Esophagus squamous epithelium (tissue), 5 donors: Measurements from ENCODE around the gene LIMCH1. TPM values are rescaled to one million over a fixed set of nuclear protein-coding genes. Genes with fewer than 3 reads are reported as not detected.

ENCODE experiments used
- DNase-seq: peaks from one replicate; lab custom pipeline; 2025; lab: John Stamatoyannopoulos, UW
- H3K27ac ChIP-seq, 4 donors: fragments of 200-600 bp; sonication (generic); one replicate each; pipeline ENCODE4 v1.5.1; 2016 to 2019; ENCODE audit warnings: mild to moderate bottlenecking in 1 of 4
- H3K27me3 ChIP-seq, 4 donors: fragments of 200-600 bp; sonication (generic); 1 replicate in 3 of 4; 2 replicates in 1 of 4; pipeline versions ENCODE4 v1.5.1 to v1.6.0; 2017 to 2021; ENCODE audit warnings: antibody characterized with exemption in 1 of 4
- H3K36me3 ChIP-seq, 3 donors: fragments of 200-600 bp; sonication (generic); one replicate each; pipeline ENCODE4 v1.5.1; 2016 to 2019
- H3K4me1 ChIP-seq, 3 donors: fragments of 200-600 bp; sonication (generic); one replicate each; pipeline ENCODE4 v1.5.1; 2017 to 2019
- H3K4me3 ChIP-seq, 4 donors: fragments of 200-600 bp; sonication (generic); 1 replicate in 3 of 4; 2 replicates in 1 of 4; pipeline ENCODE4 v1.5.1; 2016 to 2019; ENCODE audit warnings: mild to moderate bottlenecking in 2 of 4, moderate library complexity in 1 of 4
- H3K9me3 ChIP-seq, 3 donors: fragments of 200-600 bp; sonication (generic); one replicate each; pipeline ENCODE4 v1.5.1; 2016 to 2019
- POLR2A ChIP-seq, 4 donors: fragments of 450-650 bp; IDR thresholded peaks; one replicate each; pipeline ENCODE4 v1.6.1; 2017; ENCODE audit warnings: antibody characterized with exemption in 4 of 4, mild to moderate bottlenecking in 4 of 4, moderate library complexity in 3 of 4
- WGBS, 2 donors: methylation state at CpG; one replicate each; pipeline ENCODE4 v1.1.5; 2018; 5-methylcytosine and 5-hydroxymethylcytosine counted together
- intact Hi-C: fragments of 100-400 bp; cut with DNase I; formaldehyde crosslinking; loops from one replicate; pipeline ENCODE4 v1.15.0; 2022
- total RNA-seq, 4 donors: library from RNA; depleted of rRNA; stranded (reverse); fragments of >200 nt; gene quantifications; one replicate each; pipeline ENCODE4 v1.1.0, GENCODE V29; 2016
- TF ChIP-seq, protein P1 (sequence below), 6 experiments: fragments of 450-650 bp in 4 of 6; fragments of 200-600 bp in 2 of 6; sonication (generic) in 2 of 6; IDR thresholded peaks; one replicate each; pipeline ENCODE4 v1.5.1; 2016 to 2019; ENCODE audit warnings: antibody characterized with exemption in 6 of 6, mild to moderate bottlenecking in 4 of 6, moderate library complexity in 4 of 6
- donor health status: DM: yes; HTN: yes; CAD: no.

Gene LIMCH1
- total RNA-seq, 4 donors from 2014 or later = 9.8 to 19.1 (median 13.1) TPM

- intact Hi-C loops = no loop called here
- no peak for TF ChIP-seq POLR2A (IDR thresholded peaks at IDR 0.05)
- TF ChIP-seq, protein P1, sequence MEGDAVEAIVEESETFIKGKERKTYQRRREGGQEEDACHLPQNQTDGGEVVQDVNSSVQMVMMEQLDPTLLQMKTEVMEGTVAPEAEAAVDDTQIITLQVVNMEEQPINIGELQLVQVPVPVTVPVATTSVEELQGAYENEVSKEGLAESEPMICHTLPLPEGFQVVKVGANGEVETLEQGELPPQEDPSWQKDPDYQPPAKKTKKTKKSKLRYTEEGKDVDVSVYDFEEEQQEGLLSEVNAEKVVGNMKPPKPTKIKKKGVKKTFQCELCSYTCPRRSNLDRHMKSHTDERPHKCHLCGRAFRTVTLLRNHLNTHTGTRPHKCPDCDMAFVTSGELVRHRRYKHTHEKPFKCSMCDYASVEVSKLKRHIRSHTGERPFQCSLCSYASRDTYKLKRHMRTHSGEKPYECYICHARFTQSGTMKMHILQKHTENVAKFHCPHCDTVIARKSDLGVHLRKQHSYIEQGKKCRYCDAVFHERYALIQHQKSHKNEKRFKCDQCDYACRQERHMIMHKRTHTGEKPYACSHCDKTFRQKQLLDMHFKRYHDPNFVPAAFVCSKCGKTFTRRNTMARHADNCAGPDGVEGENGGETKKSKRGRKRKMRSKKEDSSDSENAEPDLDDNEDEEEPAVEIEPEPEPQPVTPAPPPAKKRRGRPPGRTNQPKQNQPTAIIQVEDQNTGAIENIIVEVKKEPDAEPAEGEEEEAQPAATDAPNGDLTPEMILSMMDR (IDR thresholded peaks at IDR 0.05) = no peak
- H3K4me3 ChIP-seq = no peak overlapping the region
- no peaks in the 10 kb centered on the region for H3K9me3 ChIP-seq
- H3K4me1 ChIP-seq = peaks cover 0 to 5% (median 0%) of the 10 kb centered on the region in 3 donors
- WGBS, 2 donors = 73 to 89% methylated on average over 1 of the region's 1 CpG
- no peaks in the 10 kb centered on the region for H3K27me3 ChIP-seq
- peaks cover 0 to under 1% (median 0%) of the 10 kb centered on the region in 3 donors for H3K36me3 ChIP-seq
- no peak for DNase-seq
- H3K27ac ChIP-seq = no peak overlapping the region
Measured at GRCh38 chr4:41652971-41653370, 115.0 kb downstream of the LIMCH1 start.

DNA sequence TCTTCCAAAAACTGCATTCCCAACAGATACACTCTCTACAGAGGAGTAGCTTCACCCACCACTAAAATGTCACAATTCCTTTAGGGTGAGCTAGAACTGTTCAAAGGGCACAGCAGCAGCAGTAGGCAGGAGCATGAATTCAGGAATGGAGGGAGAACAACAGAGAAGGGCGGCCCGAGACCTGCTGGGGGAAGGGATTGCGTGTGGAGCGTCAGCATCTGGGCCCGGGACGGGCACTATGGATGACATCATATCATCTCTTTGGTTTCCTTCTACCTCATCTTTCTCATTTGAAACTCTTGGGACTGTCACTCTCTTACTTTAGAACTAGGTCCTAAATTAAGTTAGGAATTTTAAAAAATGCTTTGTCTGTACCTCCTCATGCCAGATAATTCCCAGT is 115.6 kb downstream of the LIMCH1 start:
- Histone ChIP-seq H3K27ac (no peak overlapping the region), H3K4me3 (no peak overlapping the region), H3K36me3 (no peaks in the 10 kb centered on the region), H3K4me1 (peaks cover 0 to 5% (median 0%) of the 10 kb centered on the region in 3 donors), H3K27me3 (no peaks in the 10 kb centered on the region), H3K9me3 (no peaks in the 10 kb centered on the region)
- intact Hi-C loops = no loop called here
- TF ChIP-seq, protein P1 (IDR thresholded peaks at IDR 0.05) = no peak
- no peak for TF ChIP-seq POLR2A (IDR thresholded peaks at IDR 0.05)
- WGBS, 2 donors = 91 to 94% methylated on average over 6 of the region's 6 CpGs
- DNase-seq = no peak

DNA sequence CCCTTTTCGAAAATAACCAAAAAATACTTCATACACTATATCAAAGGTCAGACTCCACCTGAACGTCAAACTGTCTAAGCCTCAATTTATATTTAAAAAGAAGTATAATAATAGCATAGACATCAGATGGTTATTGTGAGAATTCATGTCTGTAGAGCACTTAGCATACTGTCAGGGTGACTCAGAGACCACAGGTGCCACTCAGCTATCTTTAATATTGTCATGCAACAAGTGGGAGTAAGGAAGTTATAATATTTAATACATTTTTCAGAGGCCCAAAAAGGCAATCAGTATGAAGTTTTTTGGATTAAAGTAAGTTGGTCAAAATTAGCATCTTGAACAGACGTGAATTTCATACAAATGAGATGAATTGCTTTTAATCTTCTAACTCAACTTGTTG is 117.2 kb downstream of the LIMCH1 start:
- intact Hi-C loops = no loop called here
- H3K27ac ChIP-seq = no peak overlapping the region
- no peak overlapping the region for H3K4me3 ChIP-seq
- peaks cover 0 to 5% (median 0%) of the 10 kb centered on the region in 3 donors for H3K4me1 ChIP-seq
- TF ChIP-seq, protein P1 (IDR thresholded peaks at IDR 0.05) = no peak
- H3K9me3 ChIP-seq = no peaks in the 10 kb centered on the region
- DNase-seq = no peak
- WGBS, 2 donors = 74 to 91% methylated on average over 3 of the region's 3 CpGs
- H3K27me3 ChIP-seq = no peaks in the 10 kb centered on the region
- no peaks in the 10 kb centered on the region for H3K36me3 ChIP-seq

GRCh38 chr4:41656106-41656505 is 118.1 kb downstream of the LIMCH1 start:
- H3K4me3 ChIP-seq = no peak overlapping the region
- TF ChIP-seq POLR2A (IDR thresholded peaks at IDR 0.05) = no peak
- TF ChIP-seq, protein P1 (IDR thresholded peaks at IDR 0.05) = no peak
- H3K27ac ChIP-seq = no peak overlapping the region
- intact Hi-C loops = no loop called here
- H3K9me3 ChIP-seq = no peaks in the 10 kb centered on the region
- 69 to 85% methylated on average over 3 of the region's 3 CpGs for WGBS, 2 donors
- no peaks in the 10 kb centered on the region for H3K27me3 ChIP-seq
- H3K4me1 ChIP-seq = peaks cover 0 to 5% (median 0%) of the 10 kb centered on the region in 3 donors
- no peak for DNase-seq
- no peaks in the 10 kb centered on the region for H3K36me3 ChIP-seq

GRCh38 chr4:41656572-41657520 is 118.9 kb downstream of the LIMCH1 start:
- no peak for DNase-seq
- Histone ChIP-seq H3K4me3 (no peak overlapping the region), H3K9me3 (no peaks in the 10 kb centered on the region), H3K4me1 (peaks cover 0 to 5% (median 0%) of the 10 kb centered on the region in 3 donors), H3K27me3 (no peaks in the 10 kb centered on the region), H3K27ac (no peak overlapping the region), H3K36me3 (no peaks in the 10 kb centered on the region)
- TF ChIP-seq, protein P1 (IDR thresholded peaks at IDR 0.05) = no peak
- TF ChIP-seq POLR2A (IDR thresholded peaks at IDR 0.05) = no peak
- intact Hi-C loops = no loop called here
- WGBS, 2 donors = 66 to 69% methylated on average over 13 to 15 of the region's 15 CpGs
